T-helper 1 cell treated with Interleukin-12 subunit alpha and Interleukin-12 subunit beta and Interleukin-4 antibody, amounts not matched to agents 30 μg/mL and 1 μg/mL, for 36 hours (primary cell): ENCODE results near the gene NID1.
A peak's percentile ranks its signal among the peaks of the same experiment; 100 is the strongest.
"Not testable (repeated sequence)": the region's sequence is repeated elsewhere in the genome, so short reads cannot be mapped to it uniquely, and the experiment has no call there.

Experiments used
- H3K27ac Mint-ChIP-seq: one replicate; pipeline ENCODE4 v1.8.0; 2021; ENCODE audit warnings: mild to moderate bottlenecking, mixed read lengths
- H3K27me3 Mint-ChIP-seq: one replicate; pipeline ENCODE4 v1.8.0; 2021; ENCODE audit warnings: low read depth, mixed read lengths
- H3K36me3 Mint-ChIP-seq: one replicate; pipeline ENCODE4 v1.8.0; 2021; ENCODE audit warnings: low read depth, mixed read lengths
- H3K4me1 Mint-ChIP-seq: one replicate; pipeline ENCODE4 v1.8.0; 2021; ENCODE audit warnings: low read depth, mixed read lengths
- H3K4me3 Mint-ChIP-seq: one replicate; pipeline ENCODE4 v1.8.0; 2021; ENCODE audit warnings: mild to moderate bottlenecking, moderate library complexity, mixed read lengths
- H3K9me3 Mint-ChIP-seq: one replicate; pipeline ENCODE4 v1.8.0; 2021; ENCODE audit warnings: mixed read lengths

Gene NID1

DNA sequence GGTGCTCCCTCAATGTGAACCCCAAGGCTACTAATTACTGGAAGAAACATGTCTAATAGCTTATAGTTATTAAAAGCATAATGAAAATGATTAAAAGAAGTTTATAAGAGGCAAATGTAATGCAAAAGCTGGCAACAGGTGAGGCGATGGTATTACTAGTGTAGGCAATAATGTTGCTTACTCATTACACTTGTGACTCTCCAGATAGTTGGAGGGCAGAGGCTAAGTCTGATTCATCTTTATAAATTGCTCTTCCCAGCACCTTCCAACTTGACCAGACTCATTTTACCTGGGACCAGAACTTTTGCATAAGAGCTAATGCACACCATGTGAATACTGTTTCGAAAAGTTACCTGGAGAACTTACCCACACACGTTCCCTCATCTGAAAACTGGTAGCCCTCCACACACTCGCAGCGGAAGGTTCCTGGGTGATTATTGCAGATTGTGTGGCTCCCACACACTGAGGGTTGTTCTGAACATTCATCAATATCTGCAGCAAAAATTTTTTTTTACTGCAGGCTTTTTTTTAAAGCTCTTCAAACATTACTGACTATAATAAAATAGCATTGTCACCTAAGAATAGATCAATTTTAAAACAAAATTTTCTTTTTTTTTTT lies 48.0 kb downstream of the NID1 start:
- Mint-ChIP-seq H3K36me3 (peaks cover 1% of the 10 kb centered on the region), H3K9me3 (no peaks in the 10 kb centered on the region), H3K4me1 (no peaks in the 10 kb centered on the region), H3K27me3 (peaks cover 23% of the 10 kb centered on the region), H3K4me3 (no peak overlapping the region), H3K27ac (no peak overlapping the region)

GRCh38 chr1:236016083-236016482 lies 48.8 kb downstream of the NID1 start:
- no peaks in the 10 kb centered on the region for H3K9me3 Mint-ChIP-seq
- H3K4me3 Mint-ChIP-seq = no peak overlapping the region
- H3K4me1 Mint-ChIP-seq = no peaks in the 10 kb centered on the region
- H3K36me3 Mint-ChIP-seq = peaks cover 1% of the 10 kb centered on the region
- no peak overlapping the region for H3K27ac Mint-ChIP-seq
- peaks cover 23% of the 10 kb centered on the region for H3K27me3 Mint-ChIP-seq

DNA sequence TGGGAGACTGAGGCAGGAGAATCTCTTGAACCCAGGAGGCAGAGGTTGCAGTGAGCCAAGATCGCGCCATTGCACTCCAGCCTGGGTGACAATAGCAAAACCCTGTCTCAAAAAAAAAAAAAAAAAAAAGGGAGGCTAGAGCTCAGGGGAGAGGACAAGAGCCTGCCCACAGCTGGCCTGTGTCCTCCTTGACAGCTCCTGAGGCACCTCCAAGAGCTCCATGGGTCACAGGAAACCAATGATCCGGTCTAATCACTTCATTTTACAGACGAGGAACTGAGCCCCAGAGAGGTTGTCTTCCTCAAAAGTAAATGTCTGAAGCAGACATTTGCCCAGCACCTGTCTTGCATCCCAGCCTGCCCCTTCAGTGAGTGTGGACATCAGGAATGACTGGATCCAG lies 49.4 kb downstream of the NID1 start:
- Mint-ChIP-seq H3K4me3 (no peak overlapping the region), H3K9me3 (no peaks in the 10 kb centered on the region), H3K27me3 (peaks cover 20% of the 10 kb centered on the region), H3K27ac (no peak overlapping the region), H3K4me1 (no peaks in the 10 kb centered on the region), H3K36me3 (peaks cover 1% of the 10 kb centered on the region)

DNA sequence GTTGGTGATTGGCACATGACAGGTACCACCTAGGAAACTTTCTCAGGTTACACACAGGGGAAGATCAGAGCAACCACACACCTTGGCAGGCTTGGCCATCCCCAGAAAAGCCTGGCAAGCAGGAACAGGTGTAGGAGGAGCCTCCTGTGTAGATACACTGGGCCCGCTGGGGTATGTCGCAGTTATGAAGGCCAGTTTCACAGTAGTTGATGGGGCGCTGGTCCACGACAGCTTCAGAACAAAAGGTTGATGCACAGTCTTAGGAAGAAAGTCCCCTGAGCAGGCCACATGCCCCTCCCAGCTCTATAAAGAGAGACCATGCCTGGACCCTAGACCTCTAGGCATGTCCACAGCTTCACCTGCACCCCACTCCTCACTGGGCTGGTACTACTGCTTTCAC lies 51.6 kb downstream of the NID1 start:
- Mint-ChIP-seq H3K27me3 (peaks cover 10% of the 10 kb centered on the region), H3K36me3 (peaks cover 1% of the 10 kb centered on the region), H3K9me3 (no peaks in the 10 kb centered on the region), H3K4me1 (no peaks in the 10 kb centered on the region), H3K27ac (no peak overlapping the region), H3K4me3 (no peak overlapping the region)

DNA sequence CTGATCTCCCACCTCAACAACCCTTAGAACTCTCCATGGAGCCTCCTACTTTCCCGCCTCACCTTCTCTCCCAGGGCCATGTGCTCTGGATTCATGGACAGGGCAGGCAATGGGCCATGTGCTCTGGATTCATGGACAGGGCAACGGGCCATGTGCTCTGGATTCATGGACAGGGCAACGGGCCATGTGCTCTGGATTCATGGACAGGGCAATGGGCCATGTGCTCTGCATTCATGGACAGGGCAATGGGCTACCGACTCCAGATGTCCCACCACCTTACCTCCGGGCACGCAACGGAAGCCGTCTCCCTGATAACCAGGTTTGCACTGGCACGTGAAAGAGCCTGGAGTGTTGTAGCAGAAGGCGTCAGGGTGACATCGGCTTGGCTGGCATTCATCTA lies 53.2 kb downstream of the NID1 start:
- no peaks in the 10 kb centered on the region for H3K9me3 Mint-ChIP-seq
- no peaks in the 10 kb centered on the region for H3K4me1 Mint-ChIP-seq
- peaks cover 18% of the 10 kb centered on the region for H3K27me3 Mint-ChIP-seq
- no peak overlapping the region for H3K27ac Mint-ChIP-seq
- H3K36me3 Mint-ChIP-seq = peaks cover 1% of the 10 kb centered on the region
- H3K4me3 Mint-ChIP-seq = no peak overlapping the region

GRCh38 chr1:236010443-236010842 lies 54.4 kb downstream of the NID1 start:
- Mint-ChIP-seq H3K4me1 (no peaks in the 10 kb centered on the region), H3K36me3 (peaks cover 1% of the 10 kb centered on the region), H3K27me3 (peaks cover 12% of the 10 kb centered on the region), H3K9me3 (no peaks in the 10 kb centered on the region), H3K4me3 (no peak overlapping the region), H3K27ac (no peak overlapping the region)

DNA sequence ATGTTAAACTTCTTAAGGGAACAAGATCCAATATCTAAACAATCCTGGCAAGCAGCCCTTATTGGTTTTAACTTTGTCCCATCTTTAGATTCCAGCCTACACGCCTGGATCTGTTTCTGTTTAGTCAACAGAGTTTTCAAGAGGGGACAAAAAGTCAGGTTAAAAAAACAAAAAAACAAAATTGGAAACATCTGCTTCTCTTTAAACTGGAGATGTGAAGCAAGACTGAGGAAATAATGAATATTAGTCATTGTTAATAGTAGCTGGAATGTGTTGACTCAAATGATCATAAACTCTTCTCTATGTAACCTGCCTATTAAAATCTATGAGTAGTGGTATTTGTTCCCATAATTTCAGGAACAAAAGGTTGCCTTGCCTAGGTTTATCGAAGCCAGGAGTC lies 55.0 kb downstream of the NID1 start:
- Mint-ChIP-seq H3K4me3 (no peak overlapping the region), H3K27ac (no peak overlapping the region), H3K9me3 (no peaks in the 10 kb centered on the region), H3K27me3 (peaks cover 12% of the 10 kb centered on the region), H3K36me3 (no peaks in the 10 kb centered on the region), H3K4me1 (no peaks in the 10 kb centered on the region)

GRCh38 chr1:236009191-236009590 lies 55.7 kb downstream of the NID1 start:
- Mint-ChIP-seq H3K27me3 (peaks cover 12% of the 10 kb centered on the region), H3K9me3 (no peaks in the 10 kb centered on the region), H3K4me3 (no peak overlapping the region), H3K27ac (no peak overlapping the region), H3K4me1 (peaks cover 2% of the 10 kb centered on the region), H3K36me3 (no peaks in the 10 kb centered on the region)

DNA sequence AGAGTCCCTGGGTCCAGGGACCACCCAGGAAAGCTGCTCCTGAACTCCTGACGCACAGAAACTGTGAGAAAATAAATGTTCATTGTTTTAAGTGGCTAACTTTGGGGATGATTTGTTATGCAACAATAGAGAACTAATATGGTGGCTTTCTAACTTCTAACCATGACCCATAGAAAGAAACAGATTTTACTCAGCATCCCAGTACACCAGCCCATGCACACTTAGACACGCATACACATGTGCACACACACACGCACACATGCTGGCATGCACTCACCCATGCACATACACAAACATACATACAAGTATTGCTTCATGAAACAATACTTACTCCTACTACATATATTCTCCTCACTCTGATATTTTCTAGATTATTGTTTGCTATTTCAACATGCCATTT lies 57.1 kb downstream of the NID1 start:
- Mint-ChIP-seq H3K27ac (no peak overlapping the region), H3K4me1 (peaks cover 12% of the 10 kb centered on the region), H3K9me3 (no peaks in the 10 kb centered on the region), H3K4me3 (no peak overlapping the region), H3K36me3 (no peaks in the 10 kb centered on the region), H3K27me3 (peaks cover 8% of the 10 kb centered on the region)

GRCh38 chr1:236003058-236003457 lies 61.8 kb downstream of the NID1 start:
- not testable (repeated sequence) for H3K36me3 Mint-ChIP-seq, H3K4me3 Mint-ChIP-seq, H3K27ac Mint-ChIP-seq, H3K27me3 Mint-ChIP-seq, H3K9me3 Mint-ChIP-seq
- H3K4me1 Mint-ChIP-seq = peaks cover 49% of the 10 kb centered on the region

- Mint-ChIP-seq H3K36me3 (peaks cover 10% of the 10 kb centered on the region), H3K4me1 (peaks cover 52% of the 10 kb centered on the region), H3K27ac (peak overlapping the region; percentile 58), H3K9me3 (no peaks in the 10 kb centered on the region), H3K27me3 (peaks cover 3% of the 10 kb centered on the region), H3K4me3 (no peak overlapping the region)
These were observed 62.3 kb downstream of the NID1 start for GRCh38 chr1:236002572-236002971.

DNA sequence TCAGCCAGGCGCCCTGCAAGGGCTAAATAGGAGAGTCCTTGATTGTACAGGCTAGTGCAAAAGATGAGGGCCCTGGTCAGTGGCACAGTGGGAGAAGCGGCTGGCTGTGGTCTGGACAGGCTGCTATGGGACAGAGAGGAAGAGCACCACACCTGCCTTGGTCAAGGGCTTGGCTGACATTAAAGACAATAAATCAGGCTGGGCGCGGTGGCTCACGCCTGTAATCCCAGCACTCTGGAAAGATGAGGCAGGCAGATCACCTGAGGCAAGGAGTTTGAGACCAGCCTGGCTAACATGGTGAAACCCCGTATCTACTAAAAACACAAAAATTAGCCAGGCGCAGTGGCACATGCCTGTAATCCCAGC lies 62.9 kb downstream of the NID1 start:
- no peaks in the 10 kb centered on the region for H3K9me3 Mint-ChIP-seq
- H3K4me1 Mint-ChIP-seq = peaks cover 54% of the 10 kb centered on the region

DNA sequence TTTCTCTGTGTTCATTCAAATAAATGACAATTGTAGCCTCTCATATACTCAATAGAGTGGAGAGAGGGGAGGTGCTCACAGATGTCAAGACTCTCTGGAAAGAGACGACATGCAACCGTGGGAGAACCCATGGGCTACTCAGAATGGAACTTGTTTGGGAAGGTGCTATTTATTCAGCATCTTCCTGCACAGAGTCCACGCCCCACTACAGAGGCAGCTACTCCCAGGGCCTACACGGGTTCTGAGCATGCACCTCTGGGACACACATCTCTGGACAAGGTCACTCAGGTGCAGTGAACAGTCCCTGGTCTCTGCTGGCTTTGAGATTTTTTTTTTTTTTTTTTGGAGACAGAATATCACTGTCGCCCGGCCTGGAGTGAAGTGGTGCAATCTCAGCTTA lies 64.1 kb downstream of the NID1 start:
- peak overlapping the region; percentile 99 for H3K27ac Mint-ChIP-seq
- H3K9me3 Mint-ChIP-seq = no peaks in the 10 kb centered on the region
- peaks cover 10% of the 10 kb centered on the region for H3K36me3 Mint-ChIP-seq
- H3K4me1 Mint-ChIP-seq = peaks cover 59% of the 10 kb centered on the region
- no peak overlapping the region for H3K4me3 Mint-ChIP-seq
- no peaks in the 10 kb centered on the region for H3K27me3 Mint-ChIP-seq

More for the DNA sequence above, 62.9 kb downstream of the NID1 start:
- peaks cover 10% of the 10 kb centered on the region for H3K36me3 Mint-ChIP-seq
- no peaks in the 10 kb centered on the region for H3K27me3 Mint-ChIP-seq
- peak overlapping the region; percentile 10 for H3K4me3 Mint-ChIP-seq
- peak overlapping the region; percentile 39 for H3K27ac Mint-ChIP-seq

- Mint-ChIP-seq H3K4me3 (peak overlapping the region; percentile 49), H3K9me3 (no peaks in the 10 kb centered on the region), H3K36me3 (peaks cover 10% of the 10 kb centered on the region), H3K27ac (peak overlapping the region; percentile 99), H3K27me3 (no peaks in the 10 kb centered on the region), H3K4me1 (peaks cover 63% of the 10 kb centered on the region)
These were observed 65.5 kb downstream of the NID1 start for GRCh38 chr1:235999259-235999925.

DNA sequence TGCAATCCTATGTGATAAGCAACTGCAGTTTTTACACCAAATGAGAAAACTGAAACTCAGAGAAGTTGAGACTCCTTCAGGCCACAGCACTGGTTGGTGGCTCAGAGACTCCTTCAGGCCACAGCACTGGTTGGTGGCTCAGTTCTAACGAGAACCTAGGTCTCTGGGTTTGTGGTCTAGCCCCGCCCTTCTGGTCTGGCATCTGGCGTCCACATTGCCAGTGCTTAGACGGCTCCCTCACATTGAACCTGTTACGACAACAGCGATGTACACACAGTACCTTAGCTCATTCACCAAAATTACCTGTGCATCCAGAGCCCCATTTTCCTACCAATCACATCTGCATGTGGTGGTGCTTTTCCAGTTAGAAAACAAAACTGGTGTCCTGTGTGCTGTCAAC lies 66.1 kb downstream of the NID1 start:
- Mint-ChIP-seq H3K4me1 (peaks cover 58% of the 10 kb centered on the region), H3K27me3 (no peaks in the 10 kb centered on the region), H3K4me3 (peak overlapping the region; percentile 43), H3K9me3 (no peaks in the 10 kb centered on the region), H3K27ac (peak overlapping the region; percentile 99), H3K36me3 (peaks cover 10% of the 10 kb centered on the region)
